Mesenchymal stem cell (in vitro differentiated cells and primary cell): Measurements from ENCODE around the gene RALGPS2.
"Not testable (repeated sequence)": the region's sequence is repeated elsewhere in the genome, so short reads cannot be mapped to it uniquely, and the experiment has no call there.

Experiments
- DNase-seq: peaks from one replicate; pipeline ENCODE4 v3.0.0-alpha.2; 2013
- H2AFZ ChIP-seq: one replicate; pipeline ENCODE4 v1.6.1; 2013; ENCODE audit warnings: low read depth, mild to moderate bottlenecking, control low read depth, inconsistent platforms, low read length, moderate library complexity
- H2AK5ac ChIP-seq: 2 replicates; pipeline ENCODE4 v1.6.1; 2013; ENCODE audit warnings: low read length, moderate library complexity, mild to moderate bottlenecking, inconsistent platforms; ENCODE audit not compliant: severe bottlenecking
- H2BK120ac ChIP-seq: one replicate; pipeline ENCODE4 v1.6.1; 2013; ENCODE audit warnings: low read depth, mild to moderate bottlenecking, inconsistent platforms, low read length, moderate library complexity
- H2BK12ac ChIP-seq, 2 experiments: one replicate each; pipeline ENCODE4 v1.6.1; 2013; ENCODE audit warnings: inconsistent platforms in 2 of 2, low read length in 2 of 2, mild to moderate bottlenecking in 2 of 2, moderate library complexity in 2 of 2, control low read depth in 1 of 2
- H2BK15ac ChIP-seq: one replicate; pipeline ENCODE4 v1.6.1; 2013; ENCODE audit warnings: mild to moderate bottlenecking, low read depth, inconsistent platforms; ENCODE audit not compliant: poor library complexity, severe bottlenecking
- H2BK5ac ChIP-seq: 2 replicates; pipeline ENCODE4 v1.6.1; 2013; ENCODE audit warnings: low read depth, mild to moderate bottlenecking, low read length, control low read depth, inconsistent platforms; ENCODE audit not compliant: poor library complexity, severe bottlenecking
- H3K14ac ChIP-seq, 2 experiments: one replicate each; pipeline ENCODE4 v1.6.1; 2013; ENCODE audit warnings: inconsistent platforms in 2 of 2, low read length in 2 of 2, control low read depth in 1 of 2, mild to moderate bottlenecking in 1 of 2, moderate library complexity in 1 of 2
- H3K18ac ChIP-seq, 2 experiments: one replicate each; pipeline ENCODE4 v1.6.1; 2013; ENCODE audit warnings: inconsistent platforms in 2 of 2, low read length in 2 of 2, control low read depth in 1 of 2, low read depth in 1 of 2, mild to moderate bottlenecking in 1 of 2
- H3K23ac ChIP-seq, 2 experiments: one replicate each; pipeline ENCODE4 v1.6.1; 2013; ENCODE audit warnings: inconsistent platforms in 2 of 2, low read length in 2 of 2, mild to moderate bottlenecking in 2 of 2, moderate library complexity in 2 of 2, control low read depth in 1 of 2
- H3K27ac ChIP-seq: 2 replicates; pipeline ENCODE4 v1.5.1; 2013; ENCODE audit warnings: mild to moderate bottlenecking, moderate library complexity, low read length, control low read depth, inconsistent platforms; ENCODE audit not compliant: poor library complexity, severe bottlenecking
- H3K27me3 ChIP-seq, 2 experiments: 2 replicates each; pipeline versions ENCODE4 v1.6.1 to v1.7.0; 2013; ENCODE audit warnings: low read length in 2 of 2, mild to moderate bottlenecking in 2 of 2, moderate library complexity in 2 of 2, control low read depth in 1 of 2, inconsistent platforms in 1 of 2; ENCODE audit not compliant: control insufficient read depth in 1 of 2, insufficient read depth in 1 of 2
- H3K36me3 ChIP-seq, 2 experiments: 2 replicates each; pipeline versions ENCODE4 v1.6.1 to v1.7.0; 2013; ENCODE audit warnings: low read length in 2 of 2, control low read depth in 1 of 2, inconsistent platforms in 1 of 2, low read depth in 1 of 2, mild to moderate bottlenecking in 1 of 2; ENCODE audit not compliant: insufficient read depth in 2 of 2, control insufficient read depth in 1 of 2
- H3K4ac ChIP-seq, 2 experiments: one replicate each; pipeline ENCODE4 v1.6.1; 2013; ENCODE audit warnings: inconsistent platforms in 2 of 2, low read length in 2 of 2, mild to moderate bottlenecking in 2 of 2, moderate library complexity in 2 of 2, control low read depth in 1 of 2, low read depth in 1 of 2
- H3K4me1 ChIP-seq: 2 replicates; pipeline ENCODE4 v1.6.1; 2013; ENCODE audit warnings: low read depth, low read length, control low read depth; ENCODE audit not compliant: control insufficient read depth, insufficient read depth
- H3K4me2 ChIP-seq: 2 replicates; pipeline ENCODE4 v1.6.1; 2013; ENCODE audit warnings: low read length, mild to moderate bottlenecking, inconsistent platforms; ENCODE audit not compliant: poor library complexity, severe bottlenecking
- H3K4me3 ChIP-seq, 2 experiments: 2 replicates each; pipeline versions ENCODE4 v1.5.1 to v1.7.0; 2013; ENCODE audit warnings: low read length in 2 of 2, mild to moderate bottlenecking in 2 of 2, control low read depth in 1 of 2, low read depth in 1 of 2; ENCODE audit not compliant: insufficient read depth in 1 of 2
- H3K79me1 ChIP-seq: replicated peaks from 2 replicates; pipeline ENCODE4 v1.6.1; 2013; ENCODE audit warnings: mild to moderate bottlenecking, control low read depth, low read length, inconsistent platforms; ENCODE audit not compliant: poor library complexity, severe bottlenecking
- H3K9ac ChIP-seq: 2 replicates; pipeline ENCODE4 v1.7.0; 2013; ENCODE audit warnings: mild to moderate bottlenecking, low read length, moderate library complexity
- H3K9me3 ChIP-seq: 2 replicates; pipeline ENCODE4 v1.7.0; 2013; ENCODE audit warnings: mild to moderate bottlenecking, low read length; ENCODE audit not compliant: control insufficient read depth
- H4K8ac ChIP-seq: one replicate; pipeline ENCODE4 v1.6.1; 2013; ENCODE audit warnings: inconsistent platforms, mild to moderate bottlenecking, low read length, moderate library complexity
- H4K91ac ChIP-seq: one replicate; pipeline ENCODE4 v1.6.1; 2013; ENCODE audit warnings: mild to moderate bottlenecking, low read length, inconsistent platforms
- WGBS: methylation state at CpG from one replicate; pipeline ENCODE4 v1.1.7; 2013; ENCODE audit warnings: mixed read lengths; 5-methylcytosine and 5-hydroxymethylcytosine counted together

Gene RALGPS2

GRCh38 chr1:178749581-178750166, 24.6 kb downstream of the RALGPS2 start:
- Histone ChIP-seq H3K4me2 (no peak overlapping the region), H3K27me3 (no peaks in the 10 kb centered on the region), H3K9ac (no peak overlapping the region), H2BK12ac (no peak overlapping the region), H3K4me3 (no peak overlapping the region), H3K36me3 (peaks cover 14 to 40% of the 10 kb centered on the region in 2 experiments), H4K8ac (no peak overlapping the region), H3K23ac (no peak overlapping the region), H2AFZ (no peak overlapping the region), H2AK5ac (no peak overlapping the region), H4K91ac (no peak overlapping the region), H3K27ac (no peak overlapping the region), H3K14ac (no peak overlapping the region), H3K79me1 (peaks cover 28% of the 10 kb centered on the region), H2BK5ac (no peak overlapping the region), H3K4me1 (no peaks in the 10 kb centered on the region), H3K18ac (no peak overlapping the region), H2BK120ac (no peak overlapping the region), H2BK15ac (no peak overlapping the region), H3K4ac (no peak overlapping the region), H3K9me3 (peaks cover 5% of the 10 kb centered on the region)
- DNase-seq, result no peak
- over 99% methylated on average over 5 of the region's 5 CpGs for WGBS

GRCh38 chr1:178751046-178751445, 26.0 kb downstream of the RALGPS2 start:
- Histone ChIP-seq H3K79me1 (peaks cover 31% of the 10 kb centered on the region), H3K4ac (no peak overlapping the region), H4K8ac (no peak overlapping the region), H4K91ac (no peak overlapping the region), H3K4me3 (no peak overlapping the region), H3K9ac (peak overlapping the region; percentile 24), H2BK12ac (no peak overlapping the region), H2BK120ac (no peak overlapping the region), H3K27me3 (no peaks in the 10 kb centered on the region), H3K4me1 (no peaks in the 10 kb centered on the region), H3K18ac (no peak overlapping the region), H2BK15ac (no peak overlapping the region), H3K9me3 (peaks cover 19% of the 10 kb centered on the region), H2BK5ac (no peak overlapping the region), H3K27ac (no peak overlapping the region), H3K36me3 (peaks cover 14 to 42% of the 10 kb centered on the region in 2 experiments), H3K23ac (no peak overlapping the region), H3K14ac (no peak overlapping the region), H2AK5ac (no peak overlapping the region), H3K4me2 (no peak overlapping the region), H2AFZ (no peak overlapping the region)
- WGBS, result 88% methylated on average over 4 of the region's 4 CpGs
- no peak for DNase-seq

GRCh38 chr1:178752891-178753290, 27.8 kb downstream of the RALGPS2 start:
- Histone ChIP-seq H2AFZ (no peak overlapping the region), H3K36me3 (peaks cover 11 to 25% of the 10 kb centered on the region in 2 experiments), H3K27ac (no peak overlapping the region), H2BK120ac (no peak overlapping the region), H2BK5ac (no peak overlapping the region), H3K4ac (no peak overlapping the region), H2BK15ac (no peak overlapping the region), H4K91ac (no peak overlapping the region), H3K4me2 (no peak overlapping the region), H3K4me3 (no peak overlapping the region), H3K9ac (peak overlapping the region; percentile 38), H2AK5ac (no peak overlapping the region), H3K18ac (no peak overlapping the region), H4K8ac (no peak overlapping the region), H3K23ac (no peak overlapping the region), H3K14ac (no peak overlapping the region), H3K27me3 (no peaks in the 10 kb centered on the region), H3K9me3 (peaks cover 27% of the 10 kb centered on the region), H3K79me1 (peaks cover 26% of the 10 kb centered on the region), H2BK12ac (no peak overlapping the region), H3K4me1 (no peaks in the 10 kb centered on the region)
- DNase-seq, result no peak
- 89% methylated on average over 1 of the region's 2 CpGs for WGBS

DNA sequence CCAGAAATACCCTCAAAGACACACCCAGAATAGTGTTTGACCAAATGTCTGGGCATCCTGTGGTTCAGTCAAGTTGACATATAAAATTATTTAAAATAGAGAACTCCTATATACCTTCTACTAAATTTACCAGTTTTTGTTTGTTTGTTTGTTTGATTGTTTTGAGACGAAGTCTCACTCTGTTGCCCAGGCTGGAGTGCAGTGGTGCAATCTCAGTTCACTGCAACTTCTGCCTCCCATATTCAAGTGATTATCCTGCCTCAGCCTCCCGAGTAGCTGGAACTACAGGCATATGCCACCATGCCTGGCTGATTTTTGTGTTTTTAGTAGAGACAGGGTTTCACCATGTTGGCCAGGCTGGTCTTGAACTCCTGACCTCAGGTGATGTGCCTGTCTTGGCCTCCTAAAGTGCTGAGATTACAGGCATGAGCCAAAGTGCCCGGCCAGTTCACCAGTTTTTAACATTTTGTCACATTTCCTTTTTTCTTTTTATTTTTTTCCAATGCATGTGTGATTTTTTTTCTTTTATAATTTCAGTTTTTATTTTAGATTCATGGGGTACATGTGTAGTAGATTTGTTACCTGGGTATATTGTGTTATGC, 29.7 kb downstream of the RALGPS2 start:
- not testable (repeated sequence) for H3K27me3 ChIP-seq, H4K91ac ChIP-seq, H3K4me2 ChIP-seq, H2AK5ac ChIP-seq, H3K23ac ChIP-seq, H2AFZ ChIP-seq, H3K4ac ChIP-seq, H3K4me3 ChIP-seq, H3K14ac ChIP-seq, H2BK15ac ChIP-seq, H2BK5ac ChIP-seq, H2BK120ac ChIP-seq, H3K9ac ChIP-seq, DNase-seq, H3K27ac ChIP-seq, H4K8ac ChIP-seq, H3K18ac ChIP-seq, H2BK12ac ChIP-seq, H3K4me1 ChIP-seq
- H3K9me3 ChIP-seq, result peaks cover 44% of the 10 kb centered on the region
- WGBS, result 90% methylated on average over 2 of the region's 3 CpGs
- peaks cover 6 to 29% of the 10 kb centered on the region in 2 experiments for H3K36me3 ChIP-seq
- peaks cover 22% of the 10 kb centered on the region for H3K79me1 ChIP-seq
